Uterus (tissue), 4 donors: ENCODE results near the gene OR10A5. TPM values are rescaled to one million over a fixed set of nuclear protein-coding genes. Genes with fewer than 3 reads are reported as not detected.
"Not testable (repeated sequence)": the region's sequence is repeated elsewhere in the genome, so short reads cannot be mapped to it uniquely, and the experiment has no call there.

Experiments
- DNase-seq, 2 donors: peaks; one replicate each; pipeline ENCODE4 v3.0.0-alpha.2; 2019 to 2020
- H3K27ac ChIP-seq, 2 donors: fragments of 200-600 bp; sonication (generic); 1 replicate in 1 of 2; 2 replicates in 1 of 2; pipeline ENCODE4 v1.5.1; 2016 to 2018
- H3K27me3 ChIP-seq, 2 donors: fragments of 200-600 bp; sonication (generic); one replicate each; pipeline ENCODE4 v1.5.1; 2018 to 2019; ENCODE audit warnings: control low read depth in 1 of 2
- H3K36me3 ChIP-seq, 2 donors: fragments of 200-600 bp; sonication (generic); one replicate each; pipeline ENCODE4 v1.5.1; 2019; ENCODE audit warnings: control low read depth in 1 of 2
- H3K4me1 ChIP-seq, 2 donors: fragments of 200-600 bp; sonication (generic); one replicate each; pipeline ENCODE4 v1.5.1; 2018 to 2019; ENCODE audit warnings: control low read depth in 1 of 2
- H3K4me3 ChIP-seq, 2 donors: fragments of 200-600 bp; sonication (generic); 1 replicate in 1 of 2; 2 replicates in 1 of 2; pipeline ENCODE4 v1.5.1; 2018 to 2019; ENCODE audit warnings: mild to moderate bottlenecking in 1 of 2
- H3K9me3 ChIP-seq, 2 donors: fragments of 200-600 bp; sonication (generic); one replicate each; pipeline ENCODE4 v1.5.1; 2019; ENCODE audit warnings: control low read depth in 1 of 2
- POLR2A ChIP-seq, 2 donors: fragments of 450-650 bp; IDR thresholded peaks; one replicate each; pipeline ENCODE4 v1.6.1; 2016; ENCODE audit warnings: antibody characterized with exemption in 2 of 2, mild to moderate bottlenecking in 1 of 2, moderate library complexity in 1 of 2
- intact Hi-C: fragments of 100-400 bp; cut with DNase I; formaldehyde crosslinking; loops from one replicate; pipeline ENCODE4 v1.15.1; 2023; ENCODE audit warnings: low total_unique reads
- total RNA-seq, 4 donors: library from RNA; depleted of rRNA in 3 of 4; stranded (reverse); fragments of >200 nt in 3 of 4; gene quantifications; one replicate each; pipeline versions ENCODE4 v1.1.0 to v1.2.4, GENCODE V29; 2014 to 2023
- TF ChIP-seq, protein P1 (sequence below), 4 experiments: fragments of 200-600 bp in 2 of 4; fragments of 450-650 bp in 2 of 4; sonication (generic) in 2 of 4; IDR thresholded peaks; one replicate each; pipeline ENCODE4 v1.5.1; 2016 to 2019; ENCODE audit warnings: antibody characterized with exemption in 4 of 4, mild to moderate bottlenecking in 2 of 4, moderate library complexity in 1 of 4
- donor health status: DM: yes; HTN: yes; CAD: no.

OR10A5 gene
- total RNA-seq, 4 donors from 2014 or later: not detected

DNA sequence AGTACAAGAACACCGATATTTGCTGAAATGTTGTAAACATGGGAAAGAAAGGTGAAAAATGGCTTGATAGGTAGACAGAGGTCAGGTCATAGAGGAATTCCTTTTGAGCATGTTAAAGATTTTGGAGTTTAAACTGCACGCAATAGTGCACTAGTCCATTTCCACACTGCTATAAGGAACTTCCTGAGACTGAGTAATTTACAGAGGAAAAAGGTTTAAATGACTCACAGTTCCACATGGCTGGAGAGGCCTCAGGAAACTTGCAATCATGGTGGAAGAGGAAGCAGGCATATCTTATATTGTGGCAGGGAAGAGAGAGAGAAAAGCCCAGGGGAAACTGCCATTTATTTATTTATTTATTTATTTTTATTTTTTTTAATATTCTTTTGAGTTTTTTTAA lies 5.0 kb downstream of the OR10A5 start:
- Histone ChIP-seq H3K4me1 (no peaks in the 10 kb centered on the region), H3K4me3 (no peak overlapping the region), H3K9me3 (no peaks in the 10 kb centered on the region), H3K27ac (no peak overlapping the region), H3K27me3 (no peaks in the 10 kb centered on the region), H3K36me3 (no peaks in the 10 kb centered on the region)
- intact Hi-C loops: no loop called here
- DNase-seq: no peak
- TF ChIP-seq, protein P1, sequence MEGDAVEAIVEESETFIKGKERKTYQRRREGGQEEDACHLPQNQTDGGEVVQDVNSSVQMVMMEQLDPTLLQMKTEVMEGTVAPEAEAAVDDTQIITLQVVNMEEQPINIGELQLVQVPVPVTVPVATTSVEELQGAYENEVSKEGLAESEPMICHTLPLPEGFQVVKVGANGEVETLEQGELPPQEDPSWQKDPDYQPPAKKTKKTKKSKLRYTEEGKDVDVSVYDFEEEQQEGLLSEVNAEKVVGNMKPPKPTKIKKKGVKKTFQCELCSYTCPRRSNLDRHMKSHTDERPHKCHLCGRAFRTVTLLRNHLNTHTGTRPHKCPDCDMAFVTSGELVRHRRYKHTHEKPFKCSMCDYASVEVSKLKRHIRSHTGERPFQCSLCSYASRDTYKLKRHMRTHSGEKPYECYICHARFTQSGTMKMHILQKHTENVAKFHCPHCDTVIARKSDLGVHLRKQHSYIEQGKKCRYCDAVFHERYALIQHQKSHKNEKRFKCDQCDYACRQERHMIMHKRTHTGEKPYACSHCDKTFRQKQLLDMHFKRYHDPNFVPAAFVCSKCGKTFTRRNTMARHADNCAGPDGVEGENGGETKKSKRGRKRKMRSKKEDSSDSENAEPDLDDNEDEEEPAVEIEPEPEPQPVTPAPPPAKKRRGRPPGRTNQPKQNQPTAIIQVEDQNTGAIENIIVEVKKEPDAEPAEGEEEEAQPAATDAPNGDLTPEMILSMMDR (IDR thresholded peaks at IDR 0.05): no peak
- no peak for TF ChIP-seq POLR2A (IDR thresholded peaks at IDR 0.05)

GRCh38 chr11:6854801-6855200 lies 9.3 kb downstream of the OR10A5 start:
- H3K27me3 ChIP-seq, H3K4me3 ChIP-seq, H3K36me3 ChIP-seq, intact Hi-C loops, H3K27ac ChIP-seq, H3K4me1 ChIP-seq, H3K9me3 ChIP-seq, DNase-seq: not testable (repeated sequence)

- Histone ChIP-seq H3K27me3 (no peaks in the 10 kb centered on the region), H3K4me3 (no peak overlapping the region), H3K9me3 (no peaks in the 10 kb centered on the region), H3K4me1 (no peaks in the 10 kb centered on the region), H3K36me3 (no peaks in the 10 kb centered on the region), H3K27ac (no peak overlapping the region)
- intact Hi-C loops: no loop called here
- peak in 1 of 2 donors; percentile 15 for DNase-seq
- TF ChIP-seq, protein P1 (IDR thresholded peaks at IDR 0.05): no peak
- TF ChIP-seq POLR2A (IDR thresholded peaks at IDR 0.05): no peak
Observed at GRCh38 chr11:6855971-6856541, 10.6 kb downstream of the OR10A5 start.

GRCh38 chr11:6856871-6857270 lies 11.4 kb downstream of the OR10A5 start:
- H3K4me1 ChIP-seq: no peaks in the 10 kb centered on the region
- H3K36me3 ChIP-seq: no peaks in the 10 kb centered on the region
- H3K9me3 ChIP-seq: no peaks in the 10 kb centered on the region
- TF ChIP-seq, protein P1 (IDR thresholded peaks at IDR 0.05): no peak
- no peak for TF ChIP-seq POLR2A (IDR thresholded peaks at IDR 0.05)
- intact Hi-C loops: no loop called here
- H3K27ac ChIP-seq: no peak overlapping the region
- H3K4me3 ChIP-seq: no peak overlapping the region
- DNase-seq: no peak
- H3K27me3 ChIP-seq: no peaks in the 10 kb centered on the region

DNA sequence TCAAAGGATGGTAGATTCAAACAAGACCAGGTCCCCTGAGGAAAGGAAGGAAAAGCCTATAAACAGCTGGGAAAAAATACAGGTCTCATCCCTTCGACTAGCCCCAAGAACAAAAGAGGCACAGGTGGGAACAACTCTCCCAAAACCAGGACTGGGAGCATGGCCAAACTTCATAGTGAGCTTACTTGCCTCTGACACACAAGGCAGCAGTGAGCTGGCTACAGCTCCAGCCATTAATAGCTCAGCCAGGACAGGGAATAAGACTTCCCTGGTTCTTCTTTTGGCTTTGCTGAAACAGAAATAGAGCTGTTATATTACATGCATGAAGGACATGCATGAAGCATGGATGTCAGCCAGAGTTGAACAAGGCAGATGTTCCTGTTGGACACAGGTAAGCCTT lies 17.5 kb downstream of the OR10A5 start, which contains the start of gene OR10A2:
TSS of gene OR10A2 (plus strand) at position 97 of the 400 bp plus-strand sequence. CDS start 6,698 bp downstream, outside the sequence.
- Histone ChIP-seq H3K4me1 (no peaks in the 10 kb centered on the region), H3K27me3 (no peaks in the 10 kb centered on the region), H3K36me3 (no peaks in the 10 kb centered on the region), H3K27ac (no peak within 1 kb of the TSS), H3K4me3 (no peak within 1 kb of the TSS), H3K9me3 (no peaks in the 10 kb centered on the region)
- TF ChIP-seq POLR2A (IDR thresholded peaks at IDR 0.05): no peak
- TF ChIP-seq, protein P1 (IDR thresholded peaks at IDR 0.05): no peak
- DNase-seq: no peak
- intact Hi-C loops: no loop called here

DNA sequence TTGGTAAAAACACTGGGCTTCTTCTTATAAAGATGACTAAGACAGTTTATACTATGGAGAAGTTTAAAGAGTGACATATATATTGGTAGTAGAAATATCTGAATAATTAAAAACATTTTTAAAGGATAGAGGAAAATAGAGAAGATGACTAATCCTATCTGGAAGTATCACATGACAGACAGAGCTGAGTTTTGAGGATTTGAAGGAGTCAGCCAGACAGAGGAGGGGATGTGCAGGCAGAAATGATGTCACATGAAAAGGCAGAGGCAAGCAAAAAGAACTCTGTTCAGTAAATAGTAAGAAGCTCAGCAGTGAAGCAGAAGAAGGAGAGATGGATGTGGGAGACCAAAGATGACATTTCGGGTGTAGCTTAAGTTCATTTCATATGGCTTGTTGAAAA lies 19.0 kb downstream of the OR10A5 start:
- no peak overlapping the region for H3K4me3 ChIP-seq
- intact Hi-C loops: no loop called here
- H3K27me3 ChIP-seq: no peaks in the 10 kb centered on the region
- no peaks in the 10 kb centered on the region for H3K9me3 ChIP-seq
- no peaks in the 10 kb centered on the region for H3K36me3 ChIP-seq
- TF ChIP-seq POLR2A (IDR thresholded peaks at IDR 0.05): no peak
- TF ChIP-seq, protein P1 (IDR thresholded peaks at IDR 0.05): no peak
- DNase-seq: no peak
- no peaks in the 10 kb centered on the region for H3K4me1 ChIP-seq
- H3K27ac ChIP-seq: no peak overlapping the region
